T-helper 22 cell (primary cell): ENCODE results near the gene PSRC1.

ENCODE experiments used
- DNase-seq: peaks from one replicate; pipeline ENCODE4 v3.0.0-alpha.2; 2020; ENCODE audit warnings: low read depth

PSRC1 gene

GRCh38 chr1:109271458-109271857 lies 11.5 kb downstream of the PSRC1 start:
- no peak for DNase-seq

- no peak for DNase-seq
Measured at GRCh38 chr1:109270623-109271317, 12.2 kb downstream of the PSRC1 start.

GRCh38 chr1:109269981-109270622 lies 12.8 kb downstream of the PSRC1 start:
- no peak for DNase-seq

GRCh38 chr1:109269212-109269980 lies 13.5 kb downstream of the PSRC1 start:
- no peak for DNase-seq

- DNase-seq, result no peak
Measured at GRCh38 chr1:109268431-109269211, 14.3 kb downstream of the PSRC1 start.

GRCh38 chr1:109267743-109268300 lies 15.1 kb downstream of the PSRC1 start:
- DNase-seq, result no peak

- no peak for DNase-seq
Measured at GRCh38 chr1:109266965-109267364, 16.0 kb downstream of the PSRC1 start.

- no peak for DNase-seq
Measured at GRCh38 chr1:109265741-109266330, 17.1 kb downstream of the PSRC1 start.

- DNase-seq, result no peak
Measured at GRCh38 chr1:109265016-109265415, 17.9 kb downstream of the PSRC1 start.

- no peak for DNase-seq
Measured at GRCh38 chr1:109264379-109264755, 18.6 kb downstream of the PSRC1 start.

GRCh38 chr1:109263597-109264378 lies 19.2 kb downstream of the PSRC1 start:
- peak; percentile 29 for DNase-seq

GRCh38 chr1:109263234-109263596 lies 19.7 kb downstream of the PSRC1 start:
- no peak for DNase-seq

- DNase-seq, result no peak
Measured at GRCh38 chr1:109262231-109263055, 20.5 kb downstream of the PSRC1 start.

- DNase-seq, result no peak
Measured at GRCh38 chr1:109261578-109261977, 21.4 kb downstream of the PSRC1 start.

- no peak for DNase-seq
Measured at GRCh38 chr1:109261006-109261405, 21.9 kb downstream of the PSRC1 start.

- DNase-seq, result no peak
Measured at GRCh38 chr1:109259674-109260557, 23.0 kb downstream of the PSRC1 start.

- DNase-seq, result no peak
Measured at GRCh38 chr1:109258481-109259466, 24.2 kb downstream of the PSRC1 start.
